Measurements from ENCODE around the gene ANLN. TPM values are rescaled to one million over a fixed set of nuclear protein-coding genes. Genes with fewer than 3 reads are reported as not detected.

The ANLN gene
- total and polyA plus RNA-seq, 3 experiments from 2014 or later: 0.25 to 31.0 (median 29.1) TPM

GRCh38 chr7:36404639-36405408 is 15.2 kb downstream of the ANLN start:
- Histone ChIP-seq H3K4me1 (ENCODE audit: insufficient read depth, low read length) (no peaks in the 10 kb centered on the region), H3K4me3 (ENCODE audit: low read length) (no peak overlapping the region), H3K36me3 (ENCODE audit: insufficient read depth, low read length) (no peaks in the 10 kb centered on the region), H3K27ac (ENCODE audit: low read depth, low read length) (no peak overlapping the region), H3K9me3 (ENCODE audit: low read length) (no peaks in the 10 kb centered on the region), H3K27me3 (ENCODE audit: insufficient read depth, low read length, poor library complexity, severe bottlenecking) (no peaks in the 10 kb centered on the region)
- no peaks in the 10 kb centered on the region for H3K9me3 Mint-ChIP-seq
- ChIA-PET POLR2A (no interaction called here), CTCF (no interaction called here)
- DNase-seq: no peak
- H3K36me3 Mint-ChIP-seq: peaks cover 0 to 2% (median 0%) of the 10 kb centered on the region in 3 donors
- H3K4me3 Mint-ChIP-seq: peak overlapping the region in 6 of 7 donors; percentile 18 to 53 (median 36)
- no peaks in the 10 kb centered on the region for H3K27me3 Mint-ChIP-seq
- H3K4me1 Mint-ChIP-seq: peaks cover 12 to 21% (median 14%) of the 10 kb centered on the region in 3 donors
- peak overlapping the region in 3 of 8 donors; percentile 8 to 27 (median 24) for H3K27ac Mint-ChIP-seq

- H3K27me3 ChIP-seq (ENCODE audit: insufficient read depth, low read length, poor library complexity, severe bottlenecking): no peaks in the 10 kb centered on the region
- Mint-ChIP-seq H3K36me3 (peaks cover 0 to 2% (median 0%) of the 10 kb centered on the region in 3 donors), H3K27ac (peak overlapping the region in 3 of 8 donors; percentile 8 to 27 (median 24)), H3K27me3 (no peaks in the 10 kb centered on the region), H3K4me1 (peaks cover 12 to 21% (median 14%) of the 10 kb centered on the region in 3 donors), H3K9me3 (no peaks in the 10 kb centered on the region), H3K4me3 (peak overlapping the region in 2 of 7 donors; percentile 2 to 53)
- no peaks in the 10 kb centered on the region for H3K4me1 ChIP-seq (ENCODE audit: insufficient read depth, low read length)
- POLR2A ChIA-PET: no interaction called here
- CTCF ChIA-PET: no interaction called here
- H3K27ac ChIP-seq (ENCODE audit: low read depth, low read length): no peak overlapping the region
- H3K4me3 ChIP-seq (ENCODE audit: low read length): no peak overlapping the region
- DNase-seq: no peak
- no peaks in the 10 kb centered on the region for H3K9me3 ChIP-seq (ENCODE audit: low read length)
- no peaks in the 10 kb centered on the region for H3K36me3 ChIP-seq (ENCODE audit: insufficient read depth, low read length)
Measured at GRCh38 chr7:36405409-36405803, 15.7 kb downstream of the ANLN start.

GRCh38 chr7:36406156-36406555 is 16.5 kb downstream of the ANLN start:
- H3K9me3 ChIP-seq (ENCODE audit: low read length): no peaks in the 10 kb centered on the region
- H3K4me3 ChIP-seq (ENCODE audit: low read length): no peak overlapping the region
- ChIA-PET POLR2A (no interaction called here), CTCF (no interaction called here)
- Mint-ChIP-seq H3K36me3 (peaks cover 0 to 2% (median 0%) of the 10 kb centered on the region in 3 donors), H3K4me3 (no peak overlapping the region), H3K9me3 (no peaks in the 10 kb centered on the region), H3K4me1 (peaks cover 12 to 21% (median 14%) of the 10 kb centered on the region in 3 donors), H3K27ac (no peak overlapping the region), H3K27me3 (no peaks in the 10 kb centered on the region)
- H3K4me1 ChIP-seq (ENCODE audit: insufficient read depth, low read length): no peaks in the 10 kb centered on the region
- H3K27me3 ChIP-seq (ENCODE audit: insufficient read depth, low read length, poor library complexity, severe bottlenecking): no peaks in the 10 kb centered on the region
- no peak for DNase-seq
- no peak overlapping the region for H3K27ac ChIP-seq (ENCODE audit: low read depth, low read length)
- no peaks in the 10 kb centered on the region for H3K36me3 ChIP-seq (ENCODE audit: insufficient read depth, low read length)

GRCh38 chr7:36407636-36408550 is 18.2 kb downstream of the ANLN start:
- Mint-ChIP-seq H3K36me3 (peaks cover 0 to 2% (median 0%) of the 10 kb centered on the region in 3 donors), H3K4me3 (no peak overlapping the region), H3K27ac (no peak overlapping the region), H3K9me3 (no peaks in the 10 kb centered on the region), H3K27me3 (no peaks in the 10 kb centered on the region), H3K4me1 (peaks cover 12 to 21% (median 14%) of the 10 kb centered on the region in 3 donors)
- Histone ChIP-seq H3K4me3 (ENCODE audit: low read length) (no peak overlapping the region), H3K27ac (ENCODE audit: low read depth, low read length) (no peak overlapping the region), H3K27me3 (ENCODE audit: insufficient read depth, low read length, poor library complexity, severe bottlenecking) (no peaks in the 10 kb centered on the region), H3K4me1 (ENCODE audit: insufficient read depth, low read length) (no peaks in the 10 kb centered on the region), H3K9me3 (ENCODE audit: low read length) (no peaks in the 10 kb centered on the region), H3K36me3 (ENCODE audit: insufficient read depth, low read length) (no peaks in the 10 kb centered on the region)
- CTCF ChIA-PET: no interaction called here
- DNase-seq: no peak
- POLR2A ChIA-PET: no interaction called here

GRCh38 chr7:36408589-36408988 is 18.9 kb downstream of the ANLN start:
- CTCF ChIA-PET: no interaction called here
- H3K4me3 Mint-ChIP-seq: no peak overlapping the region

GRCh38 chr7:36409180-36409579 is 19.5 kb downstream of the ANLN start:
- Mint-ChIP-seq H3K9me3 (no peaks in the 10 kb centered on the region), H3K4me1 (peaks cover 11 to 20% (median 13%) of the 10 kb centered on the region in 3 donors), H3K4me3 (no peak overlapping the region), H3K36me3 (no peaks in the 10 kb centered on the region), H3K27me3 (no peaks in the 10 kb centered on the region), H3K27ac (no peak overlapping the region)
- no peaks in the 10 kb centered on the region for H3K4me1 ChIP-seq (ENCODE audit: insufficient read depth, low read length)
- H3K36me3 ChIP-seq (ENCODE audit: insufficient read depth, low read length): no peaks in the 10 kb centered on the region
- H3K27me3 ChIP-seq (ENCODE audit: insufficient read depth, low read length, poor library complexity, severe bottlenecking): no peaks in the 10 kb centered on the region
- ChIA-PET POLR2A (interaction anchor here (0.6 kb wide), 1 partner anchor 933 kb away, joined by 3 read pairs; no protein-coding TSS in a partner anchor), CTCF (no interaction called here)
- no peak overlapping the region for H3K4me3 ChIP-seq (ENCODE audit: low read length)
- no peak for DNase-seq
- H3K9me3 ChIP-seq (ENCODE audit: low read length): no peaks in the 10 kb centered on the region
- no peak overlapping the region for H3K27ac ChIP-seq (ENCODE audit: low read depth, low read length)

More at GRCh38 chr7:36408589-36408988, 18.9 kb downstream of the ANLN start:
- H3K4me3 ChIP-seq (ENCODE audit: low read length): no peak overlapping the region
- no peaks in the 10 kb centered on the region for H3K27me3 ChIP-seq (ENCODE audit: insufficient read depth, low read length, poor library complexity, severe bottlenecking)
- H3K9me3 ChIP-seq (ENCODE audit: low read length): no peaks in the 10 kb centered on the region
- H3K36me3 Mint-ChIP-seq: no peaks in the 10 kb centered on the region
- H3K27ac ChIP-seq (ENCODE audit: low read depth, low read length): no peak overlapping the region
- POLR2A ChIA-PET: no interaction called here
- DNase-seq: no peak
- H3K27ac Mint-ChIP-seq: no peak overlapping the region
- H3K4me1 ChIP-seq (ENCODE audit: insufficient read depth, low read length): no peaks in the 10 kb centered on the region
- H3K4me1 Mint-ChIP-seq: peaks cover 12 to 21% (median 14%) of the 10 kb centered on the region in 3 donors
- no peaks in the 10 kb centered on the region for H3K36me3 ChIP-seq (ENCODE audit: insufficient read depth, low read length)
- H3K27me3 Mint-ChIP-seq: no peaks in the 10 kb centered on the region
- H3K9me3 Mint-ChIP-seq: no peaks in the 10 kb centered on the region

GRCh38 chr7:36415144-36415543 is 25.5 kb downstream of the ANLN start:
- Histone ChIP-seq H3K27ac (ENCODE audit: low read depth, low read length) (no peak overlapping the region), H3K9me3 (ENCODE audit: low read length) (no peaks in the 10 kb centered on the region), H3K4me3 (ENCODE audit: low read length) (no peak overlapping the region), H3K27me3 (ENCODE audit: insufficient read depth, low read length, poor library complexity, severe bottlenecking) (no peaks in the 10 kb centered on the region), H3K4me1 (ENCODE audit: insufficient read depth, low read length) (no peaks in the 10 kb centered on the region), H3K36me3 (ENCODE audit: insufficient read depth, low read length) (no peaks in the 10 kb centered on the region)
- no peaks in the 10 kb centered on the region for H3K36me3 Mint-ChIP-seq
- no peaks in the 10 kb centered on the region for H3K9me3 Mint-ChIP-seq
- peak overlapping the region in 1 of 8 donors; percentile 3 for H3K27ac Mint-ChIP-seq
- H3K4me1 Mint-ChIP-seq: peaks cover 0 to 5% (median 2%) of the 10 kb centered on the region in 3 donors
- ChIA-PET POLR2A (no interaction called here), CTCF (interaction anchor here (1.5 kb wide), 1 partner anchor 14 kb away, joined by 3 read pairs; no protein-coding TSS in a partner anchor)
- no peaks in the 10 kb centered on the region for H3K27me3 Mint-ChIP-seq
- H3K4me3 Mint-ChIP-seq: no peak overlapping the region
- no peak for DNase-seq

GRCh38 chr7:36416251-36416650 is 26.6 kb downstream of the ANLN start:
- no peaks in the 10 kb centered on the region for H3K9me3 ChIP-seq (ENCODE audit: low read length)
- no peak for DNase-seq
- peaks cover 0 to 1% (median 0%) of the 10 kb centered on the region in 3 donors for H3K36me3 Mint-ChIP-seq
- POLR2A ChIA-PET: no interaction called here
- CTCF ChIA-PET: interaction anchor here (1.5 kb wide), 1 partner anchor 15 kb away, joined by 3 read pairs; no protein-coding TSS in a partner anchor
- peaks cover 0 to 5% (median 2%) of the 10 kb centered on the region in 3 donors for H3K4me1 Mint-ChIP-seq
- no peaks in the 10 kb centered on the region for H3K27me3 Mint-ChIP-seq
- no peak overlapping the region for H3K27ac ChIP-seq (ENCODE audit: low read depth, low read length)
- H3K9me3 Mint-ChIP-seq: no peaks in the 10 kb centered on the region
- H3K4me3 Mint-ChIP-seq: peak overlapping the region in 1 of 7 donors; percentile 9
- no peaks in the 10 kb centered on the region for H3K4me1 ChIP-seq (ENCODE audit: insufficient read depth, low read length)
- no peak overlapping the region for H3K4me3 ChIP-seq (ENCODE audit: low read length)
- H3K27ac Mint-ChIP-seq: no peak overlapping the region
- H3K27me3 ChIP-seq (ENCODE audit: insufficient read depth, low read length, poor library complexity, severe bottlenecking): no peaks in the 10 kb centered on the region
- no peaks in the 10 kb centered on the region for H3K36me3 ChIP-seq (ENCODE audit: insufficient read depth, low read length)
